H1 (cell line): ENCODE results near the gene RRM1. TPM values are rescaled to one million over a fixed set of nuclear protein-coding genes. Genes with fewer than 3 reads are reported as not detected.

Source experiments
- CBX8 ChIP-seq: fragments of 300-800, 300-1000 bp; sonication (generic); IDR thresholded peaks from 2 replicates; pipeline ENCODE4 v1.7.1; 2016; ENCODE audit warnings: low read depth, low read length, borderline replicate concordance
- MAFK ChIP-seq: IDR thresholded peaks from 2 replicates; pipeline ENCODE4 v1.6.1; 2012; ENCODE audit warnings: low read depth, mild to moderate bottlenecking, improper control_type of control experiment, low read length
- polyA plus RNA-seq, 7 experiments: library from polyadenylated mRNA; depleted of rRNA in 3 of 7; stranded (reverse) in 5 of 7; unstranded in 2 of 7; fragments of >200 nt in 5 of 7; fragments of 200-250 nt in 2 of 7; gene quantifications; 1 replicate in 5 of 7; 2 replicates in 1 of 7; 4 replicates in 1 of 7; pipeline versions ENCODE4 v1.2.1 to v1.2.3, GENCODE V29; 2011 to 2013; ENCODE audit warnings: missing spikeins in 2 of 7, mixed read lengths in 2 of 7
- total RNA-seq: library from RNA; stranded (reverse); fragmentation: NEBNext Ultra II Directional; extraction: Animal tissue kit (Norgen Biotek cat#: 25700); gene quantifications from 2 replicates; pipeline ENCODE4 v1.2.1, GENCODE V29; 2021

RRM1 gene
- total and polyA plus RNA-seq, 2 of the 8 experiments (the other 6 are each of a cell fraction or from before 2014, with no cell fraction given) = 63.6 to 126 TPM

DNA sequence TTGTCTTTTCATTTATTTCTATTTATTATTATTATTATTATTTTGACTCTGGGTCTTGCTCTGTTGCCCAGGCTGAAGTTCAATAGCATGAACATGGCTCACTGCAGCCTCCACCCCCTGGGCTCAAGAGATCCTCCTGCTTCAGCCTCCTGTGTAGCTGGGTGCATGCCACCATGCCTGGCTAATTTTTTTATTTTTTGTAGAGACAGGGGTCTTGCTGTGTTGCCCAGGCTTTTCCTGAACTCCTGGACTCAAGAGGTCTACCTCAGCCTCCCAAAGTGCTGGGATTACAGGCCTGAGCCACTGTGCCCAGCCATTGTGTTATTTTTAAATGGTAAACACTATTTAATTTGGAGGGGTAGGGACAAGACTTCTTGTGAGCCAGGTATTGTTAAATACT is 23.3 kb upstream of the RRM1 start (continued):
- TF ChIP-seq MAFK (no peak), CBX8 (no peak)
